Measurements from ENCODE around the gene ANAPC1. TPM values are rescaled to one million over a fixed set of nuclear protein-coding genes. Genes with fewer than 3 reads are reported as not detected.
"Not testable (repeated sequence)": the region's sequence is repeated elsewhere in the genome, so short reads cannot be mapped to it uniquely, and the experiment has no call there.

The ANAPC1 gene
- total RNA-seq, 1 donor, result 61.1 TPM

DNA sequence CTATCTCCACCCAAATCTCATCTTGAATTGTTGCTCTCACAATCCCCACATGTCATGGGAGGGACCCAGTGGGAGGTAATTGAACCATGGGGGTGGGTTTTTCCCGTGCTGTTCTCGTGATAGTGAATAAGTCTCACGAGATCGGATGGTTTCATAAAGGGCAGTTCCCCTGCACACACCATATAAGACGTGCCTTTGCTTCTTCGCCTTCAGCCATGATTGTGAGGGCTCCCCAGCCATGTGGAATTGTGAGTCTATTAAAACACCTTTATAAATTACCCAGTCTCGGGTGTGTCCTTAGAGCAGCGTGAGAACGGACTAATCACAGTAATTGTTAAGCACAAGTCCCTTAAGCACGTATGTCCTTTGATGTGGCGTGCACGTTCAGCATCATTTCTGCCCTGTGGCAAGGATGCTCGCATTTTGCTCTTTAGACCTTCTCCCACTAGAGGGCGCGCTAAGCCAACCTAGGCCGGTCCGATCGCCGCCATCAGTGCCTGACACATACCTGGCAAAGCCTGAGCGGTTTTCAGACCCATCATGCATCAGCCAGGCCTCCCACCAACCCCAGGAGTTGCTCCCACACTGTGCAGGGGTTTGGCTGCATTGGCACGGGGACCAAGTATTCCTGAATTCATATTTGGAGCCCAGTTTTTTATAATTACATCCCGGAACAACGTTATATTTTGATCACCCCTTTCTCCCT, 136.4 kb downstream of the ANAPC1 start:
- TF ChIP-seq, protein P1, sequence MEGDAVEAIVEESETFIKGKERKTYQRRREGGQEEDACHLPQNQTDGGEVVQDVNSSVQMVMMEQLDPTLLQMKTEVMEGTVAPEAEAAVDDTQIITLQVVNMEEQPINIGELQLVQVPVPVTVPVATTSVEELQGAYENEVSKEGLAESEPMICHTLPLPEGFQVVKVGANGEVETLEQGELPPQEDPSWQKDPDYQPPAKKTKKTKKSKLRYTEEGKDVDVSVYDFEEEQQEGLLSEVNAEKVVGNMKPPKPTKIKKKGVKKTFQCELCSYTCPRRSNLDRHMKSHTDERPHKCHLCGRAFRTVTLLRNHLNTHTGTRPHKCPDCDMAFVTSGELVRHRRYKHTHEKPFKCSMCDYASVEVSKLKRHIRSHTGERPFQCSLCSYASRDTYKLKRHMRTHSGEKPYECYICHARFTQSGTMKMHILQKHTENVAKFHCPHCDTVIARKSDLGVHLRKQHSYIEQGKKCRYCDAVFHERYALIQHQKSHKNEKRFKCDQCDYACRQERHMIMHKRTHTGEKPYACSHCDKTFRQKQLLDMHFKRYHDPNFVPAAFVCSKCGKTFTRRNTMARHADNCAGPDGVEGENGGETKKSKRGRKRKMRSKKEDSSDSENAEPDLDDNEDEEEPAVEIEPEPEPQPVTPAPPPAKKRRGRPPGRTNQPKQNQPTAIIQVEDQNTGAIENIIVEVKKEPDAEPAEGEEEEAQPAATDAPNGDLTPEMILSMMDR (IDR thresholded peaks at IDR 0.05; ENCODE audit: insufficient read depth, low read length), result peak; percentile 47
- DNase-seq (ENCODE audit: low read depth), result peak; percentile 1

DNA sequence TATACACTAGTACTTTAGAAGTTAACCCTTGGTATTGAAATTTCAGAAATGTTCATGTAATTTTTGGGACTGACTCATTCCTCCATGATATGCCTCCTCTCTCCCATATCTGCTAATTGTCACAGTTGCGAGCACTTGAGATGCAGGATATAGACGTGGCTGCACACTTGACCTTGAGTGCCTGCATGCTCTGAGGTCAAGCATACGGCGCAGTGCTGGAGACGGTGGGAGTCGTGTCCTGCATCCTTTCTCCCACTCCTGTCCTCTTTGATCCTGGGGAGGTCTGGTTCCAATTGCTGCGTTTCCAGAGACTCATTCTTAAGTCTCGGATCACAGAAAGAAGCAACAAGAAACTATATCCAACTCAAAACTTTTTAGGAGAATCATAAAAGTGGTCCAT, 139.2 kb downstream of the ANAPC1 start:
- DNase-seq (ENCODE audit: low read depth); H3K4me3 ChIP-seq (ENCODE audit: low read depth, low read length): not testable (repeated sequence)

More for the DNA sequence above, 136.4 kb downstream of the ANAPC1 start:
- H3K4me3 ChIP-seq (ENCODE audit: low read depth, low read length), result not testable (repeated sequence)

DNA sequence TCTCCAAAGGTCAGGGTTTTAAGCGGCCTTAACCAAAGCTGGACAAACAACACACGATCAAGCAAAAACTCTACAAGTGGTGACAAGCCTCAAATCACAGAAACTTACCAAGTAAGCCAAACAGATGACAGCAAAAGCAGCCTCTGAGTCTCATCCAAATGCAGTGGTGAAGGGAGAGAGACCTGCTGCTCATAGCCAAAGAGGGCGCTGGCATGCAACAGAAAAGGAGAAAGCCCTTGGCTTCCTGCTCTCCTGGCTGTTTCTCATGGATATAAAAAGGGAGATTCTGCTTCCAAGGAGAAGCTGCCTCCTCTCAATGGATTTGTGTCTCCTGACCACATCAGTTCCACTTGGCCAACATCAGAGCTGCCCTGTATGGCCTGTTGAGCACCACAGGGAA, 142.5 kb downstream of the ANAPC1 start:
- DNase-seq (ENCODE audit: low read depth); H3K4me3 ChIP-seq (ENCODE audit: low read depth, low read length): not testable (repeated sequence)

DNA sequence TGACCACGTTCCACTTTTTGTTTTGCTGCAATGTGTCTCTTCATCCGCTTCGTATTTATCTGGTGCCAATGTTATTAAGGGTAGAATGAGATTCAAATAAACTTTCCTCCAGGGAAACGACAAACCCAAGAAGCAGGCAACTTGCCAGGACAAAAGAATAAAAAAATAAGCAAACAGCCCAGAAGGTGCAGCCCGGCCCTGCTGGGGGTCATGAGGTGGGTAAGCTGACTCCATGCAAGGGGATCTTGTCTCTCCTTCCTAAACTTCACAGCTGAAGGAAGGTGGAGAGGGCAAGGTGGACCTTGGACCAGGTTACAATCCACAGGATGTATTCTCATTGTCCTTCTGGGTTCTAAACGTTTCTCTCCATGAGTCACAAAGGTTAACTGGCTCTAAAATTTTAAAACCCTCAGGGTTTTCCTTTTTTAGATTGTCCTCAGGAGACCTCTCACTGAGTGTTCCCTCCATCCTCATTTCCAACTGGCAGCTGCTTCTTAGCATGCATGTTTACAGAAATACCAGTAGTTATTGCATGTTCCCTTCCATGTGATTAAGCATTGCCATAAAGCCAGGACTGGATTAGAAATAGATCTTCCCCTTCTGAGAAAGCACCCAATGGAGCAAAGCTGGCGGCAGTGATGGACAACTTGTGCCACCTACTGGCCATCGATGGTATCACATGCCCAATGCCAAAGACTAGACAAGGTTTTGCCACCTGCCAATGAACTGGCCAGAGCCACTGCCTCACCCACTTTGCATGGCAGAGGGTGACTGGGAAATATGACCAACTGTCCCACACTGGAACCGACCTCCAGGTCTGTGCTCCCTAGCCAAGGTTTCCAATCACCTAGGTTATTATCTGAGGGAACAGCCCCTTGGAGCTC, 147.9 kb downstream of the ANAPC1 start:
- TF ChIP-seq, protein P1 (IDR thresholded peaks at IDR 0.05; ENCODE audit: insufficient read depth, low read length), result peak; percentile 16
- not testable (repeated sequence) for H3K4me3 ChIP-seq (ENCODE audit: low read depth, low read length)
- DNase-seq (ENCODE audit: low read depth), result peak; percentile 78

DNA sequence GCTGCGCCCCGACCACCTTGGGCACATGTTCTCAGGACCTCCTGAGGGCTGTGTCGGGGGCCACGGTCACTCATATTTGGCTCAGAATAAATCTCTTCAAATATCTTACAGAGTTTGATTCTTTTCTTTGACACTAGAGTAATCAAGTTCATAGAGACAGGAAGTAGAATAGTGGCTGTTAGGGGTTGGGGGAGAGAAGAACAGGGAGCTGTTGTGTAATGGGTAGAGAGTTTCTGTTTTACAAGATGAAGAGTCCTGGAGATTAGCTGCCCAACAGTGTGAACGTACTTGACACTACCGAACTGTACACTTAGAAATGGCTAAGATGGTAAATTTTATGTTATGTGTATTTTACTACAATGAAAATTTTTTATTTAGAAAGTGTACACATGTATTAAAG, 148.6 kb downstream of the ANAPC1 start:
- not testable (repeated sequence) for DNase-seq (ENCODE audit: low read depth)

DNA sequence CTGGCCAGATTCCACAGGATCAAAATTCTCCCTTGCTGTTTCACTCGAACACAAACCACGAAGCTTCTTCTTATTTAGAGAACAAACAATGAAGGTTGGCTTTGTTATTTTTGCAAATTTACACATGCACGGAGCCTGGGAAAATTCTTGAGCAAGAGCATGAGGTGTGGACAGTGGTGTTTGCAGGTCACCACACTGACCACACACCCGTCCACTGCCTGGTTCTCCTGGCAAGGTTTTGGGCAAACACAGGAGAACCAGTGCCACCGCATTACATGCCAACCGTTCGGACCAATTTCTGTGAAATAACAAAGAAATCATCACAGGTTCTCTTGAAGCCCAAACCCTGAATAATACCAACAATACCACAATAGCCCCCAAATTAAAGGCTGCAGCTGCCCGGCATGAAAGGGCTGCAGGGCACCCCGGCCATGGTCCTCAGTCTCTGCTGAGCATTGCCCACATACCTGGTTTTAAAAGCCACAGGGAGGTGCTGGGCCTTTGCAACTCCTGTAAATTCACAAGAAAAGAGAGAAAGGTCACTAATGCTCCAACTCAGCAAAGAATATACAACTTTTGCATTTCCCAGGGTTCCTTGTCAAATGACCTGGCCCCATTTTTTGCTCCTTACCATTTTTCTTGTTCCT, 154.1 kb downstream of the ANAPC1 start:
- DNase-seq (ENCODE audit: low read depth); H3K4me3 ChIP-seq (ENCODE audit: low read depth, low read length): not testable (repeated sequence)

More for the DNA sequence above, 148.6 kb downstream of the ANAPC1 start:
- H3K4me3 ChIP-seq (ENCODE audit: low read depth, low read length), result not testable (repeated sequence)

DNA sequence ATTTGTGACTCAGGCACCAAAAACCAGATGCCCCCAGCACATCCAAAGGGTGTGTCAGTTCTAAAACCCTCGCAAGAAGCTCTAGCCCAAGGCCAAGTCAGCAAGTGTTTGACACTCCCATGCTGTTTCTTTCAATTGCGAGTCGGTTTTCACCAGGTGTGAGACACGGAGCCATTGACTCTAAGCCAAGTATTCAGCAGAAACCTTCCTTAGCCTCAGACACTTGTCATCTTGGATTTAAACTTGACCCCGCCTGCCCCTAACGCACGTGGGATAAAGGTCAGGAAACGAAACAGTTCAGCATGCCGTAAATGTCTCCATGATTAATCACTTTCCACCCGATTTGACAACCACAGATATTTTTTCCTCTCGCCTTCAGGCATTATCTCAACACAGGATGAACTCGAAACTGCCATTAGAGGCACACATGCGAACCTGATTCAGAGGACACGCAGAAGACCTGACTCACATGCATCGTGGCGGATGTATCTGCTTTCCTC, 156.3 kb downstream of the ANAPC1 start:
- H3K4me3 ChIP-seq (ENCODE audit: low read depth, low read length); DNase-seq (ENCODE audit: low read depth): not testable (repeated sequence)

DNA sequence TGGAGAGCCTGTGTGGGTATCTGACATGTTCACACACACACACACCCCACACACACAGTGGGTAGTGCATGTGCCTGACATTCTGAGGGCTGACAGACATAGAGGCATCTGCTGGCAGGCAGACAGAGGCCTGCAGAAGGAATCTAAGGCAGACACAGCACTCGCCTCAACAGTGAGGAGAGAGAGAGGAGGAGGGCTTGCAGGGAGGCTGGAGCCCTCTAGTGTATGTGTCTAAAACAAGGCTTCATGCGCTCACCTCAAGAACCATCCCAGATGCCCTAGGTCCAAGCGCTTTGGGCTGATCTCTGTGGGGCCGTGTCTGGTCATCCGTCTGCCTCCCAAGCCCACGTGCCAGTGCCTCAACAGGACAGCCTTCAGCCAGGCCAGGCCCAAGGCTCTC, 158.3 kb downstream of the ANAPC1 start:
- not testable (repeated sequence) for H3K4me3 ChIP-seq (ENCODE audit: low read depth, low read length)
- TF ChIP-seq, protein P1 (IDR thresholded peaks at IDR 0.05; ENCODE audit: insufficient read depth, low read length), result peak; percentile 31
- DNase-seq (ENCODE audit: low read depth), result peak; percentile 51

DNA sequence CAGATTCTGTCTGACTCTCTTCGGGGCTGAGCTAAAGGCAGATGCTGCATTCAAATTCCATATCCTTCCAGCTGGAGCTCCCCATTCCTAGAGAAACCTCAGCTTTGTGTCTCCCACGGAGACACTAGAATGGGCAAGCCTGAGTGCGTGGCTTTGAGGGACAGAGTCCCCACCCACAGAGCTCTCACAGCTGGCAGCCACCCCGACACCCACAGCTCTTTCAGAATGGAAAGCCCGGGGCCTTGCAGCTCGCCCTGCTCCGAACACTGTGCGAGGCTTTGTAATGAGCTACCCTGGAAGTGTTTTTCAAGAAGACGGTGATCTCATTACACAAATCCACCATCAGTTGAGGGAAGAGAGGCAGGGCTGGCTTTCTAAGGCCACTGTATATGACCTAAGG, 164.4 kb downstream of the ANAPC1 start:
- not testable (repeated sequence) for H3K4me3 ChIP-seq (ENCODE audit: low read depth, low read length); DNase-seq (ENCODE audit: low read depth)

Small RNA genes lying within 50 kb of the gene (small RNA-seq; reads per million reads assigned to genes)
- gene MIR4771-2 (not detected), gene RN7SL297P (not detected)

Other genes starting within 250 kb of the ANAPC1 start
- gene MERTK, start 14.4 kb upstream of the ANAPC1 start, total RNA-seq (ENCODE audit: low replicate concordance), result 0.65 and 2.4 TPM in 2 replicates
- 24.9 and 40.2 TPM in 2 replicates for gene TMEM87B, start 171.1 kb upstream of the ANAPC1 start, total RNA-seq (ENCODE audit: low replicate concordance)